DND-41 (cell line): ENCODE results near the gene DPP7.

Source experiments
- ATAC-seq: fragments of 200-7000 bp; cut with Tn5 transposase; 3 replicates; pipeline ENCODE4 v1.9.1; 2021; ENCODE audit warnings: low read depth; ENCODE audit not compliant: insufficient read depth
- DNase-seq: peaks from one replicate; pipeline ENCODE4 v3.0.0-alpha.2; 2020
- H2AFZ ChIP-seq: 2 replicates; pipeline ENCODE4 v1.6.0; 2012; ENCODE audit warnings: low read depth, low read length
- H3K27ac ChIP-seq: 2 replicates; pipeline ENCODE4 v1.5.1; 2012; ENCODE audit warnings: low read length, inconsistent platforms
- H3K27me3 ChIP-seq: fragments of 200-600 bp; sonication (generic); 2 replicates; pipeline ENCODE4 v1.6.0; 2012; ENCODE audit warnings: low read length, mild to moderate bottlenecking, inconsistent platforms; ENCODE audit not compliant: insufficient read depth, poor library complexity
- H3K36me3 ChIP-seq: 2 replicates; pipeline ENCODE4 v1.5.1; 2012; ENCODE audit warnings: low read length, inconsistent platforms; ENCODE audit not compliant: insufficient read depth
- H3K4me1 ChIP-seq: 2 replicates; pipeline ENCODE4 v1.5.1; 2012; ENCODE audit warnings: mild to moderate bottlenecking, low read length; ENCODE audit not compliant: insufficient read depth
- H3K4me2 ChIP-seq: 2 replicates; pipeline ENCODE4 v1.6.0; 2012; ENCODE audit warnings: mild to moderate bottlenecking, moderate library complexity, low read length, inconsistent platforms; ENCODE audit not compliant: insufficient read depth
- H3K4me3 ChIP-seq, 2 experiments: fragments of 200-600 bp in 1 of 2; shearing (Covaris generic) in 1 of 2; 2 replicates each; pipeline ENCODE4 v1.5.1; 2012 to 2016; ENCODE audit warnings: inconsistent platforms in 2 of 2, low read length in 2 of 2, mild to moderate bottlenecking in 2 of 2, low read depth in 1 of 2, moderate library complexity in 1 of 2
- H3K79me2 ChIP-seq: 2 replicates; pipeline ENCODE4 v1.6.0; 2012; ENCODE audit warnings: low read length, inconsistent platforms; ENCODE audit not compliant: insufficient read depth
- H3K9ac ChIP-seq: 2 replicates; pipeline ENCODE4 v1.6.0; 2012; ENCODE audit warnings: low read depth, mild to moderate bottlenecking, inconsistent platforms, low read length, moderate library complexity
- H3K9me3 ChIP-seq: 2 replicates; pipeline ENCODE4 v1.5.1; 2012; ENCODE audit warnings: low read length, moderate library complexity, mild to moderate bottlenecking, inconsistent platforms; ENCODE audit not compliant: insufficient read depth, severe bottlenecking
- H4K20me1 ChIP-seq: 2 replicates; pipeline ENCODE4 v1.6.0; 2012; ENCODE audit warnings: low read length; ENCODE audit not compliant: insufficient read depth
- EZH2 ChIP-seq: IDR thresholded peaks from 3 replicates; pipeline ENCODE4 v1.6.1; 2012; ENCODE audit warnings: borderline replicate concordance, low read depth, mild to moderate bottlenecking, moderate library complexity, low read length, inconsistent platforms; ENCODE audit not compliant: severe bottlenecking
- TF ChIP-seq, protein P1 (sequence below): IDR thresholded peaks from 2 replicates; pipeline ENCODE4 v1.5.1; 2012; ENCODE audit warnings: borderline replicate concordance, low read length, moderate library complexity, mild to moderate bottlenecking; ENCODE audit not compliant: poor library complexity, severe bottlenecking; ENCODE audit errors: extremely low read depth

The DPP7 gene

DNA sequence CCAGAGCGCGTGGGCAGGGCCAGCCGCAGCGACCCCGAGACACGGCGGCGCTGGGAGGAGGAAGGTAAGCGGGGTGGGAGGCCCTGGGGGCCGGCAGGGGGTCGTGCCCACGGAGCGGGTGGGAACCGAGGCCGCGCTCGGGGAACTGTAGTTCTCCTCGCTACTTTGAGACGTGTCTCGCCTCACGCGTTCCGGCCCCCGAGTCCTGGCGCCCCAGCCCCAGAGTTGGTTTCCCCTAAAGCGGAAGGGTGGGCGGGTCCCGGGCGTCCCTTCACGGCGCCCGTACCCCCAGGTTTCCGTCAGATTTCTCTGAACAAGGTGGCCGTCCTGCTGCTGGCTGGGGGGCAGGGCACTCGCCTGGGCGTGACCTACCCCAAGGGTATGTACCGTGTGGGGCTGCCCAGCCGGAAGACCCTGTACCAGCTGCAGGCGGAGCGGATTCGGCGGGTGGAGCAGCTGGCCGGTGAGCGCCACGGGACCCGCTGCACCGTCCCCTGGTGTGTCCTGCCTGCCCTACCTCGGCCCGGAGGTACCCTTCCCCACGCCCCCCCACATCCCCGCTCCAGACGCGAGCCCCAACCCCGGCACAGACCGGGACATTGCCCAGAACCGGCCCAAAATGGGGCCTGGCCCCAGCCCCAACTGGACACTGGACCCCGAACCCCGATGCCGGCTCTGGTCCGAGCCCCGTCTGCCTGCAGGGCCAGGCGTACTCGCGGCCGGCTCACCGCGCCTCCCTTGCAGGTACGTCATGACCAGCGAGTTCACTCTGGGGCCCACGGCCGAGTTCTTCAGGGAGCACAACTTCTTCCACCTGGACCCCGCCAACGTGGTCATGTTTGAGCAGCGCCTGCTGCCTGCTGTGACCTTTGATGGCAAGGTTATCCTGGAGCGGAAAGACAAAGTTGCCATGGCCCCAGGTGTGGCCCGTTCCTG lies 36.5 kb downstream of the DPP7 start:
- H3K27me3 ChIP-seq = no peaks in the 10 kb centered on the region
- no peaks in the 10 kb centered on the region for H3K79me2 ChIP-seq
- H3K4me2 ChIP-seq = no peak overlapping the region
- no peaks in the 10 kb centered on the region for H4K20me1 ChIP-seq
- no peak for ATAC-seq
- H3K4me3 ChIP-seq = no peak overlapping the region
- no peaks in the 10 kb centered on the region for H3K9me3 ChIP-seq
- no peak overlapping the region for H2AFZ ChIP-seq
- no peaks in the 10 kb centered on the region for H3K4me1 ChIP-seq
- H3K36me3 ChIP-seq = no peaks in the 10 kb centered on the region
- no peak for DNase-seq
- H3K9ac ChIP-seq = no peak overlapping the region
- no peak for TF ChIP-seq EZH2
- TF ChIP-seq, protein P1, sequence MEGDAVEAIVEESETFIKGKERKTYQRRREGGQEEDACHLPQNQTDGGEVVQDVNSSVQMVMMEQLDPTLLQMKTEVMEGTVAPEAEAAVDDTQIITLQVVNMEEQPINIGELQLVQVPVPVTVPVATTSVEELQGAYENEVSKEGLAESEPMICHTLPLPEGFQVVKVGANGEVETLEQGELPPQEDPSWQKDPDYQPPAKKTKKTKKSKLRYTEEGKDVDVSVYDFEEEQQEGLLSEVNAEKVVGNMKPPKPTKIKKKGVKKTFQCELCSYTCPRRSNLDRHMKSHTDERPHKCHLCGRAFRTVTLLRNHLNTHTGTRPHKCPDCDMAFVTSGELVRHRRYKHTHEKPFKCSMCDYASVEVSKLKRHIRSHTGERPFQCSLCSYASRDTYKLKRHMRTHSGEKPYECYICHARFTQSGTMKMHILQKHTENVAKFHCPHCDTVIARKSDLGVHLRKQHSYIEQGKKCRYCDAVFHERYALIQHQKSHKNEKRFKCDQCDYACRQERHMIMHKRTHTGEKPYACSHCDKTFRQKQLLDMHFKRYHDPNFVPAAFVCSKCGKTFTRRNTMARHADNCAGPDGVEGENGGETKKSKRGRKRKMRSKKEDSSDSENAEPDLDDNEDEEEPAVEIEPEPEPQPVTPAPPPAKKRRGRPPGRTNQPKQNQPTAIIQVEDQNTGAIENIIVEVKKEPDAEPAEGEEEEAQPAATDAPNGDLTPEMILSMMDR = no peak
- H3K27ac ChIP-seq = no peak overlapping the region

- TF ChIP-seq, protein P1 = no peak
- no peak for TF ChIP-seq EZH2
- no peaks in the 10 kb centered on the region for H3K36me3 ChIP-seq
- ATAC-seq (no peak), DNase-seq (no peak)
- H3K4me3 ChIP-seq = no peak within 1 kb of the TSS
- H3K27me3 ChIP-seq = no peaks in the 10 kb centered on the region
- H4K20me1 ChIP-seq = no peaks in the 10 kb centered on the region
- no peak within 1 kb of the TSS for H3K27ac ChIP-seq
- no peak within 1 kb of the TSS for H2AFZ ChIP-seq
- no peaks in the 10 kb centered on the region for H3K9me3 ChIP-seq
- H3K79me2 ChIP-seq = no peaks in the 10 kb centered on the region
- no peaks in the 10 kb centered on the region for H3K4me1 ChIP-seq
- no peak within 1 kb of the TSS for H3K9ac ChIP-seq
- no peak within 1 kb of the TSS for H3K4me2 ChIP-seq
Measured at GRCh38 chr9:137077010-137077747, 37.4 kb downstream of the DPP7 start, which contains the start of gene UAP1L1. UAP1L1 (plus strand) TSS chr9:137077517; CDS start chr9:137077533, 16 bp downstream.

DNA sequence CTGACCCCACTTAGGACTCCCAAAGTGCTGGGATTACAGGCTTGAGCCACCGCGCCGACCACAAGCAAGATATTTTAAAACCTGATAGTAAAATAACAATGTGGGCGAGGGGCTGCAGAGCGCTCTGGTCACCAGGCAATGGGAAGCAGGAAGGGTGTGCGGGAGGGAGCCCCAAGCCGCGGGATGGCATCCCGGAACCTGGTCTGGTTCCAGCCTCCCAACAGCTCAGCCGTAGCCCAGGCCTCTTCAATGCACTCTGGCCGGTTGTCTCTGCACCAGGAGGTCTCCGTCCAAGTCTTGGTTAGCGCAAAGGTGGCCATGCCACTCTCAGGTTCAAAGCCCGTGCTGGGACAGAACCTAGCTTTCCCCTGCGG lies 37.9 kb downstream of the DPP7 start:
- ATAC-seq = no peak
- Histone ChIP-seq H3K27me3 (no peaks in the 10 kb centered on the region), H3K79me2 (no peaks in the 10 kb centered on the region), H3K4me1 (peaks cover under 1% of the 10 kb centered on the region), H3K27ac (no peak overlapping the region), H3K9ac (no peak overlapping the region), H3K36me3 (no peaks in the 10 kb centered on the region), H3K4me3 (no peak overlapping the region), H3K4me2 (no peak overlapping the region), H3K9me3 (no peaks in the 10 kb centered on the region), H2AFZ (no peak overlapping the region), H4K20me1 (no peaks in the 10 kb centered on the region)
- TF ChIP-seq EZH2 = no peak
- TF ChIP-seq, protein P1 = no peak
- DNase-seq = no peak
